ENCODE data around the gene SMURF1.
"Not testable (repeated sequence)": the region's sequence is repeated elsewhere in the genome, so short reads cannot be mapped to it uniquely, and the experiment has no call there.

Gene SMURF1

DNA sequence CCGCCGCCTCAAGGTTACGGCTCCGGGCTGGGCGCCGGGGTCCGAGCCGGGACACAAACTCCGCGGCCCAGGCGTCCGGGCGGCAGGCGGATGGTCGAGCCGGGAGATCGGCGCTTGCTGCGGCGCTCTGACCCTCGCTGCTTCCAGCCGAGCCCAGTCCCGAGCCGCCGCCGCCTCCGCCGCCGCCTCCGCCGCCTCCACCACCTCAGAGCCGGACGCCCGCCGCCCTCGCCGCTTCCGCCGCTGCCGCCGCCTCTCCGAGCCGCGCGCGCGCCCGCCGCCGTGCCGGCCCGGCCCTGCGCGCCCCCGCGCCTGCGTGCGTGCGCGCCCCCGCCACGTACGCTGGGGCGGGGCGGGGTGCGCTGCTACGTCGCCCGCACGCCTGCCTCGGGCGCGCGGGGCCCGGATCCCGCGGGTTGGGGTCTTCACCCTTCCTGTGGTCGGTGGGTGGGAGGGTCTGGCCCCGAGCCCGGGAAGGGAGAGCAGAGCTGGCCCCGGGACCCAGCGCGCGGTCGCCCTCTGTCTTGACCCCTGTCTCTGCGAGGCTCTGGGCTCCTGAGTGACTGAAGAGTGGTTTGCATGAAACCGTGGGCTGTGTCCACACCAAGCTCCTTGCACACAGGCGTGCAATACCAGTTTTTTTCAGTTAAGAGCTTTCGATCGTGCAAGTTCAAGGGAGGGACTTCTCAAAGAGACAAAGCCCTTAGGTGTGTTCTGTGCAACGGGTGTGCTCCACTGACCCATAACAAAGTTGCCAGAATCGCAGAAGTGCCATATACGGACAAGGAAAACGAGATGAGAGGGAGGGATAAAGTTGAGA is at the start of gene SMURF1:
Gene SMURF1, minus strand, starts transcription at position 256 of the 820 bp plus-strand sequence. CDS start 328 bp downstream, outside the sequence.
- peak; percentile 71 for DNase-seq

GRCh38 chr7:99191869-99192596 is 48.1 kb upstream of the SMURF1 start:
- DNase-seq = no peak

DNA sequence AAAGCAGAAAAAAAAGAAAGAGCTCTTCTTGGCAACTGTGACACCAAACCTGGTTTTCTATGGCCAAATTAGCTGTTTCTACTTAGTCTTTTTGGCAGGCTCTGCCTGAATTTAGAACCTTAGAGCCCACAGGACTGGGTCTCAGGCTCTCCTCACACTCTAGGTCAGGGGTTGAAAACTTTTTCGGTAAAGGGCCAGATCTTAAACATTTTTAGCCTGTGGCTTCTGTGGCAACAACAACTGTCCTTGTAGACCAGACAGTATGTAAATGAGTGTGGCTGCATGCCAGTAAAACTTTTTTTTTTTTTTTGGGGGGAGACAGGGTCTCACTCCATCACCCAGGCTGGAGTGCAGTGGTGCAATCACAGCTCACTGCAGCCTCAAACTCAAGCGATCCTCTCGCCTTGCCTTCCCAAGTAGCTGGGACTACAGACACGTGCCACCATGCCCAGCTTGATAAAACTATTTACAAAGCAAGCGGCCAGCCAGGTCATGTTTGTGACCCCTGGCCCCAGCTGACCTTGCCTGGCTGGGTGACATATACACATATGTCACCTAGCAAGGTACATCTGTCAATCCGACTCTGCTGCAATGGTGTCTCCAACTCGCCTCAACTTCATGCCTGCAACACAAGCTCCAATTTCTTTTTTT is 46.6 kb upstream of the SMURF1 start:
- peak; percentile 1 for DNase-seq

GRCh38 chr7:99189222-99189621 is 45.3 kb upstream of the SMURF1 start:
- no peak for DNase-seq

GRCh38 chr7:99188221-99188620 is 44.3 kb upstream of the SMURF1 start:
- DNase-seq = no peak

DNA sequence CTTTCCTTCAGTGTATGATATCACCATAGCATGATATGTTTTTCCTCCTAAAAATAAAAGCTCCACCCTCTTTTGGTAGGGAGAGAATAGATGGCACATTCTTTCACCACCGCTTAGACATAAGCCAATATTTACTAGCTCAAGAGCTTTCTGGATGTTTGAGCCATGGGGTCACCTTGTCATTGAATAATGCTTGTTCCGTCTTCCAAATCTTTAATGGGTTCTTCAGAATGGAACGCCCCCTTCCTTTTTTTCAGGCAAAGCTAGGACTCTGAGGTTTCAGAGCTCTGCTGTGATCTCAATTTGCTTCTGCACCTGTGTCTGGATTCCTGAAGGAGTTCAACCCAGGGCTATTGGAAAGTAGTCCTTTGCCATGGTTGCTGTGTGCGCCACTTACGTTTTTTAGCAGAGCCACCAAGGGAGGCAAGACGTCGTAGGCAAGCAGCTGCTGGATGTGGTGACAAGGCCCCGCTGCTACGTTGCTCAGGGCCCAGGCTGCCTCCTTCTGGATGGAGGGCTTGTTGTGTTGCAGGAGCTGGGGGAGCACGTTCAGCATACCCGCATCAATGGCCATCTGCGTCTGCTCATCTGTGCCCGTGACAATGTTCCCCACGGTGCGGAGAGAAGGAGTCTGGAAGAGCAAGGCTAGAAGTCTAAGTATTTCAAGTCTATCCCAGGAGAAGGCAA is 40.8 kb upstream of the SMURF1 start:
- DNase-seq = no peak

- DNase-seq = no peak
These were observed 36.3 kb upstream of the SMURF1 start for GRCh38 chr7:99180067-99180650.

DNA sequence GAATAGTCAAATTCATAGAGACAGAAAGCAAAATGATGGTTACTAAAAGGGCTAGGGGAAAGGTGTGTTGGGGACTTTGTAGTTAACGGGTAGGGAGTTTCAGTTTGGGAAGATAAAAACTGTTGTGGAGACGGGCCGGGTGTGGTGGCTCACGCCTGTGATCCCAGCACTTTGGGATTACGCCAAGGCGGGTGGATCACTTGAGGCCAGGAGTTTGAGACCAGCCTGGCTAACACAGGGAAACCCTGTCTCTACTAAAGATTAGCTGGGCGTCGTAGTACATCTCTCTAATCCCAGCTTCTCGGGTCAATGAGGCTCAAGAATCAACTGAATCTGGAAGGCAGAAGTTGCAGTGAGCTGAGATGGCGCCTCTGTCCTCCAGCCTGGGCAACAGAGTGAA is 33.3 kb upstream of the SMURF1 start:
- DNase-seq = no peak

- no peak for DNase-seq
These were observed 29.9 kb upstream of the SMURF1 start for GRCh38 chr7:99173787-99174186.

DNA sequence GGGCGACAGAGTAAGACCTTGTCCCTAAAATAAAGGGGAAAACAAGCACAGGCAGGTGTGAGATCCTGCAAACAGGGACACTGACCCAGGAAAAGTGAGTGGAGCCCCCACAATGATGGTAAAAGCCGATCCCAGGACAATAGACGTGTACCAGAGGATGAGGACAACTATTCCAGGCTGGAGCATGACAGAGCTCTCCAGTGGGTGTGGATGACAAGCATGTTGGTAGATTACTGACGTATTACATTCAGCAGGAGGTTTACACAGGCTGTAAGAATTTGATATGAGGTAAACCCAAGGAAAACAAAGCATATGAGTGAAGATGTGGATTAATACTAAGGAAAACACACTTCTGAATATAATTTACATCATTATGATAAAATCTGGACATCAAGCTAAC is 27.8 kb upstream of the SMURF1 start:
- DNase-seq = no peak

DNA sequence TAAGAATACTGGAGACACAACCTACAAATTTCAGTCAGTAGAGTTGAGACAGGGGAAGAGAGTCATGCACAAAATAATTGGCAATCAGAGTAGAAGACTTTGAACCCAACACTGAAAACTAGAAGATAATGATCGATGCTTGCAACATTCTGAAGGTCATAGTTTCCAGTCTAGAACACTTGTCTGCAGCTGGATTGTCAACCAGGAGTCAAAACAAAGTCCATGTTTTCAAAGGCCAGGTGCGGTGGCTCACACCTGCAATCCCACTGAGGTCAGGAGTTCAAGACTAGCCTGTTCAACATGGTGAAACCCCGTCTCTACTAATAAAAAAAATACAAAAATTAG is 26.8 kb upstream of the SMURF1 start:
- DNase-seq = no peak

- DNase-seq = no peak
These were observed 26.3 kb upstream of the SMURF1 start for GRCh38 chr7:99170065-99170729.

DNA sequence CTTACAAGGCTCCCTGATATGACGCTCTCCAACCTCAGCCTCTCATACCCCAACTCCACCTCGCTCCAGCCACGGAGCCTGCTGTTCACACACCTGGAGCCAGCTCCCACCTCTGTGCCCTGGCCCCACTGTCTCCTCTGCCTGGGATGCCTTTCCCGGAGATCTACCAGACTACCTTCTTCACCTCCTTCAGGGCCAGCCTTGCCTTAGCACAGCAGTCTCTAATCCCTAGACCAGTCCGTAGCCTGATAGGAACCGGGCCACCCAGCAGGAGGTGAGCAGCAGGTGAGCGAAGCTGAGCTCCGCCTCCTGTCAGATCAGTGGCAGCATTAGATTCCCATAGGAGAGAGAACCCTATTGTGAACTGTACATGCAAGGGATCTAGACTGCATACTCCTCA is 23.2 kb upstream of the SMURF1 start:
- DNase-seq = no peak

DNA sequence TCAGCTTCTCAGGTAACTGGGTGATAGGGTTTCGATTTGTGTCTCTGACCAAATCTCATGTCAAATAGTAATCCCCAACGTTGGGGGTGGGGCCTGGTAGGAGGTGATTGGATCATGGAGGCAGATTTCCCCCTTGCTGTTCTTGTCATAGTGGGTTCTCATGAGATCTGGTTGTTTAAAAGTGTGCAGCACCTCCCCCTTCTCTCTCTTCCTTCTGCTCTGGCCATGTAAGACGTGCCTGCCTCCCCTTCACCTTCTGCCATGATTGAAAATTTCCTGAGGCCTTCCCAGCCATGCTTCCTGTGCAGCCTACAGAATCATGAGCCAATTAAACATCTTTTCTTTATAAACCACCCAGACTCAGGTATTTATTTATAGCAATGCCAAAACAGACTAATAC is 21.9 kb upstream of the SMURF1 start:
- DNase-seq = no peak

DNA sequence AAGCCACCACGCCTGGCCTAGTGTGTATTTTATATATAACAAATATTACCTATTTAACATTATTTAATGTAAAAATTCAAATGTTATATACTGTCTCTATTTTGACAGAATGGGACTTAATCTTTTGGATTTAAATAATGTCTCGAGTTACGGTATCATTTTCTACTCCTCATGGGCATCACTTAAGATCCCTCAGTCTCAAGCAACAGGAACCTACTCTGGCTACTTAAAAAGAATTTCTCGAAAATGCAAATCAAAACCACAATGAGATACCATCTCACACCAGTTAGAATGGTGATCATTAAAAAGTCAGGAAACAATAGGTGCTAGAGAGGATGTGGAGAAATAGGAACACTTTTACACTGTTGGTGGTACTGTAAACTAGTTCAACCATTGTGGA is 19.8 kb upstream of the SMURF1 start:
- DNase-seq = not testable (repeated sequence)

DNA sequence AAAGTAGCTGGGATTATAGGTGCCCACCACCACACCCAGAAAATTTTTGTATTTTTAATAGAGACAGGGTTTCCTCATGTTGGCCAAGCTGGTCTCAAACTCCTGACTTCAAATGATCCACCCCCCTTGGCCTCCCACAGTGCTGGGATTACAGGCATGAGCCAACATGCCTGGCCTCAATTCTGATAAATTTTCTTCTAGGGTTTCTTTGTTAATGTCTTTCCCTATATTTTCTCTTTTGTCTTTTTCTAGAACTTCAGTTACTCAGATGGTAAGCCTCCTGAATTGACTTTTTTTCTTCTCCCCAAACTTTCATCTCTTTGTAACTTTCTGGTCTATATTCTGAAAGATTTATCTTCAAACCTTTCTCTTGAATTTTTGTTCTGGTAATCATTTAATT is 12.7 kb upstream of the SMURF1 start:
- no peak for DNase-seq

GRCh38 chr7:99155211-99155610 is 11.3 kb upstream of the SMURF1 start:
- no peak for DNase-seq

DNA sequence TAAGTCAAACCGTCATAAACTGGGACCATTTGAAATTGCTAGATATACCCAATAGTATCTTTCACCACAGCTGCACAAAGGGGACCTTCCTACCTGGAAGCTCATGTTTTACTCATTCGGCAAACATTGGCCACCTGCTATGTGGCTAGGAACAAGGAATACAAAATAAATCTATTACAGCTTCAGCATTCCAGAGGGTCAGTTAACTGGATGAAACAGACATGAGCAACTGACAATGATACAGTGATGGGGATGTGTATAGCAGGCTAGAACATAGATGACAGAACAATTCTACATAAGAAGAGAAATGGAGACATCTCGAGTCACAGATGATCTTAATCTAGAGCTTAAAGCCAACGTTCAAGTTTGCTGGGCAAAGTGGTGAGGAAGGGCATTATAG is 3.1 kb upstream of the SMURF1 start:
- DNase-seq = no peak

DNA sequence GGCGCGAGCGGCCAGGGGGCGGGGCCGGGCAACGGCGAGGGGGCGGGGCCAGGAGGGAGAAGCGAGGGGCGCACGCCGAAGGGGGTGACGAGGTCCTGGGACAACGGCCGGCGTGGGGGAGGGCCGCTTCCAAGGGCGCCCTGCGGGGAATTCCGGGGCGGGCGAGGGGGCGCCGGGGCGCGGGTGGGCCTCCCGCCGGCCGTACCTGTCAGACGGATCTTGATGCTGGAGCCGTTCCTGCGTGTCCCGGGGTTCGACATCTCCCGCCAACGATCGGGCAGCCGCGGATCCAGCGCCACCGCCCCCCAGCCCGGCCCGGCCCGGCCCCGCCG is 421 bp downstream of the SMURF1 start:
- DNase-seq = no peak

- DNase-seq = peak; percentile 80
These were observed 984 bp downstream of the SMURF1 start for GRCh38 chr7:99142727-99143520.

All from midbrain (tissue), 1 donor.